HCT116 (cell line): ENCODE data around the gene PIPOX. TPM values are rescaled to one million over a fixed set of nuclear protein-coding genes. Genes with fewer than 3 reads are reported as not detected.

Experiments used
- ATAC-seq: fragments of 200-7000 bp; cut with Tn5 transposase; 2 replicates; pipeline ENCODE4 v1.9.1; 2020; ENCODE audit warnings: mild to moderate bottlenecking, moderate library complexity
- BruUV-seq: library from RNA; stranded (reverse); fragments of 400-500 nt; replicated peaks from 2 replicates; lab custom pipeline; 2021; lab: Mats Ljungman, UMichigan
- CTCF ChIA-PET: fragments of 300-600 bp; sonication (Branson Sonifier 250); formaldehyde crosslinking; loops from one replicate; lab custom pipeline; 2021; ENCODE audit warnings: antibody characterized with exemption; lab: Charles Lee
- POLR2A ChIA-PET: fragments of 300-600, 350-600 bp; sonication (Branson Sonifier 250); formaldehyde crosslinking; loops from one replicate; lab custom pipeline; 2021; ENCODE audit warnings: antibody characterized with exemption; lab: Charles Lee
- RAD21 ChIA-PET, 2 experiments: fragments of 300-600 bp; sonication (Branson Sonifier 250); formaldehyde crosslinking; loops; one replicate each; lab custom pipeline; 2023; ENCODE audit warnings: low total read pairs in 2 of 2; ENCODE audit not compliant: uncharacterized antibody in 2 of 2, unreplicated experiment in 2 of 2, low non-redundant PET in 1 of 2; lab: Charles Lee
- DNase-seq: peaks from one replicate; pipeline ENCODE4 v3.0.0-alpha.2; 2010; ENCODE audit warnings: low read depth, low spot score
- H2AFZ ChIP-seq: fragments of 200-600 bp; shearing (Covaris generic), sonication (generic); 2 replicates; pipeline ENCODE4 v1.6.1; 2017; ENCODE audit warnings: low read depth, mixed run types, mixed read lengths, antibody characterized with exemption, low read length; ENCODE audit not compliant: poor library complexity, severe bottlenecking
- H3K27ac ChIP-seq: 2 replicates; pipeline ENCODE4 v1.5.1; 2012; ENCODE audit warnings: low read depth, low read length
- H3K27me3 ChIP-seq: fragments of 200-600 bp; sonication (generic); 2 replicates; pipeline ENCODE4 v1.6.1; 2016; ENCODE audit warnings: mixed run types, low read length, mixed read lengths; ENCODE audit not compliant: insufficient read depth
- H3K36me3 ChIP-seq, 2 experiments: fragments of 200-500 bp in 1 of 2; fragments of 200-600 bp in 1 of 2; sonication (Bioruptor generic) in 1 of 2; sonication (generic) in 1 of 2; 2 replicates each; pipeline versions ENCODE4 v1.5.1 to v1.6.1; 2014 to 2016; ENCODE audit warnings: low read length in 2 of 2, inconsistent platforms in 1 of 2, mixed read lengths in 1 of 2, mixed run types in 1 of 2; ENCODE audit not compliant: insufficient read depth in 2 of 2, control insufficient read depth in 1 of 2
- H3K4me1 ChIP-seq, 2 experiments: fragments of 200-600 bp in 1 of 2; sonication (generic) in 1 of 2; 2 replicates each; pipeline versions ENCODE4 v1.5.1 to v1.6.1; 2012 to 2017; ENCODE audit warnings: low read length in 2 of 2, inconsistent platforms in 1 of 2, mild to moderate bottlenecking in 1 of 2, mixed read lengths in 1 of 2, mixed run types in 1 of 2, moderate library complexity in 1 of 2; ENCODE audit not compliant: insufficient read depth in 2 of 2, control insufficient read depth in 1 of 2
- H3K4me2 ChIP-seq: fragments of 200-600 bp; sonication (generic); 2 replicates; pipeline ENCODE4 v1.6.1; 2017; ENCODE audit warnings: mixed run types, low read length, mixed read lengths
- H3K4me3 ChIP-seq, 2 experiments: fragments of 200-600 bp in 1 of 2; sonication (generic) in 1 of 2; replicated peaks in 1 of 2; 2 replicates each; pipeline ENCODE4 v1.5.1; 2011 to 2016; ENCODE audit warnings: low read length in 2 of 2, control low read depth in 1 of 2, low read depth in 1 of 2, mild to moderate bottlenecking in 1 of 2, mixed read lengths in 1 of 2, mixed run types in 1 of 2
- H3K79me2 ChIP-seq: fragments of 200-600 bp; sonication (generic); 2 replicates; pipeline ENCODE4 v1.6.1; 2017; ENCODE audit warnings: mild to moderate bottlenecking, mixed run types, low read length, moderate library complexity, mixed read lengths; ENCODE audit not compliant: insufficient read depth
- H3K9ac ChIP-seq: fragments of 200-600 bp; sonication (generic); 2 replicates; pipeline ENCODE4 v1.6.1; 2016; ENCODE audit warnings: low read length, mixed read lengths
- H3K9me2 ChIP-seq: fragments of 200-600 bp; sonication (generic), shearing (Covaris generic); 2 replicates; pipeline ENCODE4 v1.6.1; 2017; ENCODE audit warnings: mixed run types, mild to moderate bottlenecking, moderate library complexity; ENCODE audit not compliant: insufficient read depth
- H3K9me3 ChIP-seq, 2 experiments: fragments of 200-500 bp in 1 of 2; fragments of 200-600 bp in 1 of 2; sonication (Bioruptor generic) in 1 of 2; sonication (generic) in 1 of 2; 2 replicates each; pipeline ENCODE4 v1.6.1; 2014 to 2017; ENCODE audit warnings: low read length in 2 of 2, mixed read lengths in 2 of 2, inconsistent platforms in 1 of 2, low read depth in 1 of 2, mild to moderate bottlenecking in 1 of 2, mixed run types in 1 of 2, moderate library complexity in 1 of 2; ENCODE audit not compliant: control insufficient read depth in 1 of 2, insufficient read depth in 1 of 2
- H4K20me1 ChIP-seq: fragments of 200-600 bp; sonication (generic), shearing (Covaris generic); 2 replicates; pipeline ENCODE4 v1.6.1; 2017; ENCODE audit warnings: mixed run types, mild to moderate bottlenecking, moderate library complexity; ENCODE audit not compliant: insufficient read depth
- EZH2phosphoT487 ChIP-seq: fragments of 200-600 bp; IDR thresholded peaks from 2 replicates; pipeline ENCODE4 v1.6.1; 2018; ENCODE audit warnings: antibody characterized with exemption, borderline replicate concordance
- FOSL1 ChIP-seq: IDR thresholded peaks from 2 replicates; pipeline ENCODE4 v1.6.1; 2012; ENCODE audit warnings: low read depth
- MAX ChIP-seq: IDR thresholded peaks from 2 replicates; pipeline ENCODE4 v1.6.1; 2012
- POLR2A ChIP-seq: IDR thresholded peaks from 2 replicates; pipeline ENCODE4 v1.7.0; 2011; ENCODE audit warnings: borderline replicate concordance; ENCODE audit not compliant: insufficient read depth, insufficient read length; ENCODE audit errors: extremely low read depth
- POLR2AphosphoS5 ChIP-seq: IDR thresholded peaks from 2 replicates; pipeline ENCODE4 v1.6.1; 2011; ENCODE audit warnings: mild to moderate bottlenecking, low read depth, low read length, moderate library complexity
- RAD21 ChIP-seq: IDR thresholded peaks from 2 replicates; pipeline ENCODE4 v1.6.1; 2012; ENCODE audit warnings: low read depth, mild to moderate bottlenecking
- intact Hi-C: fragments of 100-400 bp; cut with micrococcal nuclease; formaldehyde crosslinking; loops from 2 replicates; pipeline ENCODE4 v1.10.0; 2022
- total RNA-seq: library from RNA; stranded (reverse); gene quantifications from one replicate; pipeline ENCODE4 v1.2.1, GENCODE V29; 2021; ENCODE audit not compliant: unreplicated experiment
- TF ChIP-seq, protein P1 (sequence below), 3 experiments: fragments of 200-600 bp in 1 of 3; sonication (generic) in 1 of 3; IDR thresholded peaks in 2 of 3; conservative IDR thresholded peaks in 1 of 3; 2 replicates each; pipeline ENCODE4 v1.5.1; 2012 to 2017; ENCODE audit warnings: low read depth in 2 of 3, low read length in 2 of 3, antibody characterized with exemption in 1 of 3, borderline replicate concordance in 1 of 3, control low read depth in 1 of 3, mild to moderate bottlenecking in 1 of 3, mixed read lengths in 1 of 3, mixed run types in 1 of 3, moderate library complexity in 1 of 3; ENCODE audit not compliant: insufficient read depth in 1 of 3
- TF ChIP-seq, protein P2 (sequence below): IDR thresholded peaks from 2 replicates; pipeline ENCODE4 v1.6.1; 2011; ENCODE audit warnings: mild to moderate bottlenecking, low read length, moderate library complexity; ENCODE audit not compliant: insufficient replicate concordance; ENCODE audit errors: extremely low read depth

PIPOX gene
- total RNA-seq, 1 experiment from 2014 or later: 1.8 TPM

- ChIA-PET CTCF (no interaction called here), RAD21 (no interaction called here), POLR2A (no interaction called here)
- TF ChIP-seq EZH2phosphoT487 (no peak), FOSL1 (no peak), POLR2AphosphoS5 (0 out of 2 replicates have a peak, but pooled peaks have one; percentile 6), MAX (no peak)
- TF ChIP-seq, protein P1, sequence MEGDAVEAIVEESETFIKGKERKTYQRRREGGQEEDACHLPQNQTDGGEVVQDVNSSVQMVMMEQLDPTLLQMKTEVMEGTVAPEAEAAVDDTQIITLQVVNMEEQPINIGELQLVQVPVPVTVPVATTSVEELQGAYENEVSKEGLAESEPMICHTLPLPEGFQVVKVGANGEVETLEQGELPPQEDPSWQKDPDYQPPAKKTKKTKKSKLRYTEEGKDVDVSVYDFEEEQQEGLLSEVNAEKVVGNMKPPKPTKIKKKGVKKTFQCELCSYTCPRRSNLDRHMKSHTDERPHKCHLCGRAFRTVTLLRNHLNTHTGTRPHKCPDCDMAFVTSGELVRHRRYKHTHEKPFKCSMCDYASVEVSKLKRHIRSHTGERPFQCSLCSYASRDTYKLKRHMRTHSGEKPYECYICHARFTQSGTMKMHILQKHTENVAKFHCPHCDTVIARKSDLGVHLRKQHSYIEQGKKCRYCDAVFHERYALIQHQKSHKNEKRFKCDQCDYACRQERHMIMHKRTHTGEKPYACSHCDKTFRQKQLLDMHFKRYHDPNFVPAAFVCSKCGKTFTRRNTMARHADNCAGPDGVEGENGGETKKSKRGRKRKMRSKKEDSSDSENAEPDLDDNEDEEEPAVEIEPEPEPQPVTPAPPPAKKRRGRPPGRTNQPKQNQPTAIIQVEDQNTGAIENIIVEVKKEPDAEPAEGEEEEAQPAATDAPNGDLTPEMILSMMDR (IDR thresholded peaks at IDR 0.05 in 2 of 3, conservative IDR thresholded peaks at IDR 0.05 in 1 of 3; ENCODE audit: borderline replicate concordance in 1 of 3, insufficient read depth in 1 of 3, low read depth in 2 of 3, low read length in 2 of 3): no peak
- ATAC-seq (no peak), DNase-seq (no peak)
- no TSS peak for BruUV-seq
- no peaks in the 10 kb centered on the region for H3K9me3 ChIP-seq
- no peak overlapping the region for H2AFZ ChIP-seq
- H3K4me3 ChIP-seq: no peak overlapping the region
- no peak overlapping the region for H3K4me2 ChIP-seq
- no peaks in the 10 kb centered on the region for H3K79me2 ChIP-seq
- H3K4me1 ChIP-seq: no peaks in the 10 kb centered on the region
- H3K9ac ChIP-seq: no peak overlapping the region
- intact Hi-C loops: no loop called here
- no peak overlapping the region for H3K27ac ChIP-seq
- no peaks in the 10 kb centered on the region for H4K20me1 ChIP-seq
- H3K27me3 ChIP-seq: no peaks in the 10 kb centered on the region
- no peaks in the 10 kb centered on the region for H3K36me3 ChIP-seq
- no peaks in the 10 kb centered on the region for H3K9me2 ChIP-seq
Observed at GRCh38 chr17:29069526-29070041, 26.6 kb downstream of the PIPOX start.

DNA sequence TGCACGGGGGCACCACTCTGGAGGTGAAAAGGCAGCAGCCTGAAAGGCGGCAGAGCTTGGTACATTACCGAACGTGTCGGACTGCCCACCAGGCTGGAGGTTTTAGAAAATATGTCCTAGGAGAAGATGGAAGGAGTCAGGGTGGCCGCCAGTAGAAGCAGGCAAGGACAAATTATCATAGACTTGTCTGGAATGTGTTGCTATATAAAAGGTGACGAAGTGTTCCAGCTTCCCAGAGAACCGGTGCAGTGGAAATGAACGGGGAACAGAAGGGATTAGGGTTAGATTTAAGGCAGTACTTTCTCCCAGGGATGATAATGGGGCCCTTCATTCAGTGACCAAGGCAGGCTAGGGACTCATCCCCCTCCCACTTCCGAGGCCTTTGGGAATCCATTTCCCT, 27.4 kb downstream of the PIPOX start:
- no peak for ATAC-seq
- no peak overlapping the region for H2AFZ ChIP-seq
- no peak overlapping the region for H3K4me3 ChIP-seq
- POLR2A ChIA-PET: no interaction called here
- no peak overlapping the region for H3K9ac ChIP-seq
- H3K79me2 ChIP-seq: no peaks in the 10 kb centered on the region
- no peak overlapping the region for H3K4me2 ChIP-seq
- RAD21 ChIA-PET: no interaction called here
- H3K27me3 ChIP-seq: no peaks in the 10 kb centered on the region
- intact Hi-C loops: no loop called here
- H3K9me3 ChIP-seq: no peaks in the 10 kb centered on the region
- CTCF ChIA-PET: interaction anchor here (1.6 kb wide), 1 partner anchor 105 kb away, joined by 3 read pairs; no protein-coding TSS in a partner anchor
- H3K36me3 ChIP-seq: no peaks in the 10 kb centered on the region
- no peak for DNase-seq
- no peak overlapping the region for H3K27ac ChIP-seq
- no peaks in the 10 kb centered on the region for H4K20me1 ChIP-seq
- H3K9me2 ChIP-seq: no peaks in the 10 kb centered on the region
- BruUV-seq: no TSS peak
- TF ChIP-seq, protein P2, sequence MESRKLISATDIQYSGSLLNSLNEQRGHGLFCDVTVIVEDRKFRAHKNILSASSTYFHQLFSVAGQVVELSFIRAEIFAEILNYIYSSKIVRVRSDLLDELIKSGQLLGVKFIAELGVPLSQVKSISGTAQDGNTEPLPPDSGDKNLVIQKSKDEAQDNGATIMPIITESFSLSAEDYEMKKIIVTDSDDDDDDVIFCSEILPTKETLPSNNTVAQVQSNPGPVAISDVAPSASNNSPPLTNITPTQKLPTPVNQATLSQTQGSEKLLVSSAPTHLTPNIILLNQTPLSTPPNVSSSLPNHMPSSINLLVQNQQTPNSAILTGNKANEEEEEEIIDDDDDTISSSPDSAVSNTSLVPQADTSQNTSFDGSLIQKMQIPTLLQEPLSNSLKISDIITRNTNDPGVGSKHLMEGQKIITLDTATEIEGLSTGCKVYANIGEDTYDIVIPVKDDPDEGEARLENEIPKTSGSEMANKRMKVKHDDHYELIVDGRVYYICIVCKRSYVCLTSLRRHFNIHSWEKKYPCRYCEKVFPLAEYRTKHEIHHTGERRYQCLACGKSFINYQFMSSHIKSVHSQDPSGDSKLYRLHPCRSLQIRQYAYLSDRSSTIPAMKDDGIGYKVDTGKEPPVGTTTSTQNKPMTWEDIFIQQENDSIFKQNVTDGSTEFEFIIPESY: no peak
- no peak for TF ChIP-seq POLR2A
- no peak for TF ChIP-seq RAD21
- H3K4me1 ChIP-seq: no peaks in the 10 kb centered on the region
